Parathyroid adenoma (tissue), 2 donors: ENCODE measurements around the gene TRPC4.

ENCODE experiments used
- H2AFZ ChIP-seq: fragments of 300-600 bp; sonication (generic); one replicate; pipeline ENCODE4 v1.7.0; 2017; ENCODE audit warnings: antibody characterized with exemption, mild to moderate bottlenecking
- H3K27ac ChIP-seq: fragments of 300-600 bp; sonication (generic); one replicate; pipeline ENCODE4 v1.7.0; 2017
- H3K27me3 ChIP-seq: fragments of 300-600 bp; sonication (generic); one replicate; pipeline ENCODE4 v1.7.0; 2017; ENCODE audit warnings: low read length; ENCODE audit not compliant: control insufficient read depth, insufficient read depth
- H3K36me3 ChIP-seq: fragments of 300-600 bp; sonication (generic); one replicate; pipeline ENCODE4 v1.7.0; 2017; ENCODE audit warnings: low read length; ENCODE audit not compliant: control insufficient read depth, insufficient read depth
- H3K4me1 ChIP-seq: fragments of 300-600 bp; sonication (generic); one replicate; pipeline ENCODE4 v1.7.0; 2017; ENCODE audit warnings: control low read depth
- H3K4me2 ChIP-seq: fragments of 300-600 bp; sonication (generic); one replicate; pipeline ENCODE4 v1.7.0; 2017; ENCODE audit warnings: low read length
- H3K4me3 ChIP-seq: fragments of 300-600 bp; sonication (generic); one replicate; pipeline ENCODE4 v1.7.0; 2017; ENCODE audit warnings: low read depth, low read length
- H3K79me2 ChIP-seq: fragments of 300-600 bp; sonication (generic); one replicate; pipeline ENCODE4 v1.7.0; 2017; ENCODE audit warnings: control low read depth
- H3K9ac ChIP-seq: fragments of 300-600 bp; sonication (generic); one replicate; pipeline ENCODE4 v1.7.0; 2017; ENCODE audit warnings: mild to moderate bottlenecking
- H3K9me3 ChIP-seq: fragments of 300-600 bp; sonication (generic); one replicate; pipeline ENCODE4 v1.7.0; 2017; ENCODE audit warnings: low read length; ENCODE audit not compliant: control insufficient read depth
- CTCF ChIP-seq: fragments of 300-600 bp; sonication (generic); IDR thresholded peaks from one replicate; pipeline ENCODE4 v1.7.0; 2017; ENCODE audit warnings: antibody characterized with exemption, mild to moderate bottlenecking
- donor health status: primary hyperparathyroidism.

TRPC4 gene

GRCh38 chr13:37682496-37682895 lies 187.1 kb downstream of the TRPC4 start:
- Histone ChIP-seq H3K4me1 (no peaks in the 10 kb centered on the region), H3K4me3 (no peak overlapping the region), H3K27ac (no peak overlapping the region), H2AFZ (no peak overlapping the region), H3K9me3 (no peaks in the 10 kb centered on the region), H3K36me3 (no peaks in the 10 kb centered on the region), H3K9ac (no peak overlapping the region), H3K4me2 (no peak overlapping the region), H3K27me3 (no peaks in the 10 kb centered on the region), H3K79me2 (no peaks in the 10 kb centered on the region)
- no peak for TF ChIP-seq CTCF

- Histone ChIP-seq H2AFZ (no peak overlapping the region), H3K4me3 (no peak overlapping the region), H3K79me2 (no peaks in the 10 kb centered on the region), H3K4me2 (no peak overlapping the region), H3K27ac (no peak overlapping the region), H3K9ac (no peak overlapping the region), H3K4me1 (no peaks in the 10 kb centered on the region), H3K27me3 (no peaks in the 10 kb centered on the region), H3K36me3 (no peaks in the 10 kb centered on the region), H3K9me3 (no peaks in the 10 kb centered on the region)
- TF ChIP-seq CTCF, result no peak
Observed at GRCh38 chr13:37681281-37682032, 188.1 kb downstream of the TRPC4 start.

GRCh38 chr13:37680137-37680536 lies 189.4 kb downstream of the TRPC4 start:
- Histone ChIP-seq H3K27me3 (no peaks in the 10 kb centered on the region), H3K4me3 (no peak overlapping the region), H3K9me3 (no peaks in the 10 kb centered on the region), H2AFZ (no peak overlapping the region), H3K9ac (no peak overlapping the region), H3K4me2 (no peak overlapping the region), H3K79me2 (no peaks in the 10 kb centered on the region), H3K36me3 (no peaks in the 10 kb centered on the region), H3K4me1 (no peaks in the 10 kb centered on the region), H3K27ac (no peak overlapping the region)
- no peak for TF ChIP-seq CTCF

- H3K79me2 ChIP-seq, result no peaks in the 10 kb centered on the region
- no peaks in the 10 kb centered on the region for H3K4me1 ChIP-seq
- no peak overlapping the region for H3K9ac ChIP-seq
- H3K4me2 ChIP-seq, result no peak overlapping the region
- H2AFZ ChIP-seq, result no peak overlapping the region
- no peaks in the 10 kb centered on the region for H3K9me3 ChIP-seq
- no peak for TF ChIP-seq CTCF
- H3K27ac ChIP-seq, result no peak overlapping the region
- H3K27me3 ChIP-seq, result no peaks in the 10 kb centered on the region
- H3K4me3 ChIP-seq, result no peak overlapping the region
- no peaks in the 10 kb centered on the region for H3K36me3 ChIP-seq
Observed at GRCh38 chr13:37679043-37679442, 190.5 kb downstream of the TRPC4 start.

GRCh38 chr13:37669845-37670244 lies 199.7 kb downstream of the TRPC4 start:
- no peak overlapping the region for H2AFZ ChIP-seq
- H3K9ac ChIP-seq, result no peak overlapping the region
- no peak overlapping the region for H3K27ac ChIP-seq

More at GRCh38 chr13:37669845-37670244, 199.7 kb downstream of the TRPC4 start:
- H3K9me3 ChIP-seq, result no peaks in the 10 kb centered on the region
- no peaks in the 10 kb centered on the region for H3K79me2 ChIP-seq
- no peak overlapping the region for H3K4me3 ChIP-seq
- no peaks in the 10 kb centered on the region for H3K36me3 ChIP-seq
- H3K27me3 ChIP-seq, result no peaks in the 10 kb centered on the region
- no peak for TF ChIP-seq CTCF
- no peaks in the 10 kb centered on the region for H3K4me1 ChIP-seq
- no peak overlapping the region for H3K4me2 ChIP-seq
